Measurements from ENCODE around the gene REXO4.

Gene REXO4

GRCh38 chr9:133361507-133362092 is 56.2 kb downstream of the REXO4 start:
- Histone ChIP-seq H3K4me3 (no peak overlapping the region), H3K27ac (no peak overlapping the region)
- no peak for DNase-seq (ENCODE audit: low spot score)
- TF ChIP-seq CTCF (IDR thresholded peaks at IDR 0.05): no peak

- TF ChIP-seq CTCF (IDR thresholded peaks at IDR 0.05): no peak
- no peak overlapping the region for H3K4me3 ChIP-seq
- DNase-seq (ENCODE audit: low spot score): no peak
- H3K27ac ChIP-seq: peak overlapping the region in 1 of 2 donors; percentile 7
Measured at GRCh38 chr9:133360400-133361393, 57.1 kb downstream of the REXO4 start.

- DNase-seq (ENCODE audit: low spot score): no peak
- TF ChIP-seq CTCF (IDR thresholded peaks at IDR 0.05): no peak
- Histone ChIP-seq H3K27ac (no peak overlapping the region), H3K4me3 (no peak overlapping the region)
Measured at GRCh38 chr9:133359399-133360175, 58.2 kb downstream of the REXO4 start.

GRCh38 chr9:133357656-133358055 is 60.2 kb downstream of the REXO4 start:
- TF ChIP-seq CTCF (IDR thresholded peaks at IDR 0.05): no peak
- DNase-seq (ENCODE audit: low spot score): no peak
- H3K27ac ChIP-seq: no peak overlapping the region
- H3K4me3 ChIP-seq: no peak overlapping the region

- Histone ChIP-seq H3K4me3 (peak within 1 kb of the TSS; percentile 93), H3K27ac (peak within 1 kb of the TSS; percentile 35 to 88)
- peak; percentile 85 for DNase-seq (ENCODE audit: low spot score)
- no peak for TF ChIP-seq CTCF (IDR thresholded peaks at IDR 0.05)
Measured at GRCh38 chr9:133356391-133357091, 61.3 kb downstream of the REXO4 start, which contains the start of the genes SURF1 and SURF2. Gene SURF1 (minus strand): TSS chr9:133356487. CDS start chr9:133356453, 34 bp downstream. Gene SURF2 (plus strand): TSS chr9:133356550. CDS start chr9:133356593, 43 bp downstream.
